HCT116 (cell line): ENCODE measurements around the gene TMEFF2.

Experiments
- CEBPB ChIP-seq: IDR thresholded peaks from 2 replicates; pipeline ENCODE4 v1.6.1; 2012; ENCODE audit warnings: low read depth
- CTCF ChIP-seq, 3 experiments: fragments of 200-600 bp in 1 of 3; sonication (generic) in 1 of 3; IDR thresholded peaks in 2 of 3; conservative IDR thresholded peaks in 1 of 3; 2 replicates each; pipeline ENCODE4 v1.5.1; 2012 to 2017; ENCODE audit warnings: low read depth in 2 of 3, low read length in 2 of 3, antibody characterized with exemption in 1 of 3, borderline replicate concordance in 1 of 3, control low read depth in 1 of 3, mild to moderate bottlenecking in 1 of 3, mixed read lengths in 1 of 3, mixed run types in 1 of 3, moderate library complexity in 1 of 3; ENCODE audit not compliant: insufficient read depth in 1 of 3
- EZH2 ChIP-seq: fragments of 200-600 bp; sonication (generic); IDR thresholded peaks from 2 replicates; pipeline ENCODE4 v1.6.1; 2017; ENCODE audit warnings: antibody characterized with exemption, mixed run types
- EZH2phosphoT487 ChIP-seq: fragments of 200-600 bp; IDR thresholded peaks from 2 replicates; pipeline ENCODE4 v1.6.1; 2018; ENCODE audit warnings: antibody characterized with exemption, borderline replicate concordance
- JUND ChIP-seq: IDR thresholded peaks from 2 replicates; pipeline ENCODE4 v1.6.1; 2012
- MAX ChIP-seq: IDR thresholded peaks from 2 replicates; pipeline ENCODE4 v1.6.1; 2012
- POLR2A ChIP-seq: IDR thresholded peaks from 2 replicates; pipeline ENCODE4 v1.7.0; 2011; ENCODE audit warnings: borderline replicate concordance; ENCODE audit not compliant: insufficient read depth, insufficient read length; ENCODE audit errors: extremely low read depth
- POLR2AphosphoS5 ChIP-seq: IDR thresholded peaks from 2 replicates; pipeline ENCODE4 v1.6.1; 2011; ENCODE audit warnings: mild to moderate bottlenecking, low read depth, low read length, moderate library complexity
- REST ChIP-seq: IDR thresholded peaks from 2 replicates; pipeline ENCODE4 v1.6.1; 2012; ENCODE audit warnings: low read depth
- SIN3A ChIP-seq: IDR thresholded peaks from 2 replicates; pipeline ENCODE4 v1.6.1; 2012; ENCODE audit warnings: low read depth
- SP1 ChIP-seq: IDR thresholded peaks from 2 replicates; pipeline ENCODE4 v1.6.1; 2012; ENCODE audit warnings: low read depth
- ZBTB33 ChIP-seq: IDR thresholded peaks from 2 replicates; pipeline ENCODE4 v1.6.1; 2011; ENCODE audit warnings: mild to moderate bottlenecking, low read length, moderate library complexity; ENCODE audit not compliant: insufficient replicate concordance; ENCODE audit errors: extremely low read depth

GRCh38 chr2:191901031-191901430 lies 293.7 kb downstream of the TMEFF2 start:
- TF ChIP-seq CTCF (IDR thresholded peaks at IDR 0.05 in 2 of 3, conservative IDR thresholded peaks at IDR 0.05 in 1 of 3; ENCODE audit: borderline replicate concordance in 1 of 3, insufficient read depth in 1 of 3, low read depth in 2 of 3, low read length in 2 of 3): no peak
- no peak for TF ChIP-seq MAX
- TF ChIP-seq EZH2: no peak
- no peak for TF ChIP-seq SP1
- no peak for TF ChIP-seq POLR2A
- no peak for TF ChIP-seq EZH2phosphoT487
- TF ChIP-seq ZBTB33: no peak
- no peak for TF ChIP-seq POLR2AphosphoS5
- no peak for TF ChIP-seq SIN3A
- TF ChIP-seq JUND: no peak
- TF ChIP-seq REST: no peak
- no peak for TF ChIP-seq CEBPB
